Duodenal mucosa (tissue), 2 donors: ENCODE measurements around the gene MYO5A.

ENCODE experiments used
- H3K27ac ChIP-seq: one replicate; pipeline ENCODE4 v1.7.0; 2013; ENCODE audit warnings: low read depth, low read length
- H3K27me3 ChIP-seq, 2 donors: one replicate each; pipeline ENCODE4 v1.7.0; 2013; ENCODE audit warnings: low read length in 2 of 2, control low read depth in 1 of 2; ENCODE audit not compliant: insufficient read depth in 2 of 2, control insufficient read depth in 1 of 2
- H3K36me3 ChIP-seq, 2 donors: one replicate each; pipeline ENCODE4 v1.7.0; 2013; ENCODE audit warnings: low read length in 2 of 2, control low read depth in 1 of 2; ENCODE audit not compliant: insufficient read depth in 2 of 2, control insufficient read depth in 1 of 2
- H3K4me1 ChIP-seq, 2 donors: one replicate each; pipeline ENCODE4 v1.7.0; 2013; ENCODE audit warnings: low read length in 2 of 2, control low read depth in 1 of 2; ENCODE audit not compliant: insufficient read depth in 2 of 2, control insufficient read depth in 1 of 2
- H3K4me3 ChIP-seq, 2 donors: one replicate each; pipeline ENCODE4 v1.7.0; 2013; ENCODE audit warnings: low read length in 2 of 2, low read depth in 1 of 2
- H3K9ac ChIP-seq, 2 donors: one replicate each; pipeline ENCODE4 v1.7.0; 2013; ENCODE audit warnings: low read length in 2 of 2, low read depth in 1 of 2
- H3K9me3 ChIP-seq, 2 donors: one replicate each; pipeline ENCODE4 v1.7.0; 2013; ENCODE audit warnings: low read length in 2 of 2, control low read depth in 1 of 2; ENCODE audit not compliant: control insufficient read depth in 1 of 2

Gene MYO5A

GRCh38 chr15:52360229-52361203 is 168.2 kb downstream of the MYO5A start:
- no peaks in the 10 kb centered on the region for H3K27me3 ChIP-seq
- peaks cover 0 to 2% of the 10 kb centered on the region in 2 donors for H3K36me3 ChIP-seq
- H3K9me3 ChIP-seq = no peaks in the 10 kb centered on the region
- H3K4me3 ChIP-seq = no peak overlapping the region
- no peaks in the 10 kb centered on the region for H3K4me1 ChIP-seq
- H3K9ac ChIP-seq = no peak overlapping the region
- H3K27ac ChIP-seq = no peak overlapping the region

DNA sequence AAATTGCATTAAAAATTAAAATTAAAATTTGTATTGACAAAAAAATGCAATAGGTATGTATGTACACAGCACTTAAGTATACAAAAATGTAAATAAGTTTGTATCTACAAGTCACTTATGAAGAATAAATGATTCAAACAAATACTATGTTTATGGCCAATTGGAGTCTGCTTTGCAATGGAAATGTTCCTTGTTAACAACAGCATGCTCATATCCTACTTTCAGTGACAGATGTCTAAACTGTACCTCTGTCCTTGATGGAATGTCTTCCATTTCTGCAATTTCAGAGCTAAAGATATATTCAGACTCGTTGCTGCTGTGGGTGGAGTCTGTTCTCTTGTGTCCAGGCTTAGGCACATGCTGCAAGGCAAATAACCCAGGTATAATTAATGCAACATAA is 169.0 kb downstream of the MYO5A start:
- peaks cover 0 to 2% of the 10 kb centered on the region in 2 donors for H3K36me3 ChIP-seq

GRCh38 chr15:52357949-52358348 is 170.7 kb downstream of the MYO5A start:
- Histone ChIP-seq H3K27me3 (no peaks in the 10 kb centered on the region), H3K4me3 (no peak overlapping the region), H3K27ac (no peak overlapping the region), H3K4me1 (no peaks in the 10 kb centered on the region), H3K9me3 (no peaks in the 10 kb centered on the region), H3K36me3 (peaks cover 3 to 4% of the 10 kb centered on the region in 2 donors), H3K9ac (no peak overlapping the region)

More for the DNA sequence above, 169.0 kb downstream of the MYO5A start:
- no peaks in the 10 kb centered on the region for H3K9me3 ChIP-seq
- no peak overlapping the region for H3K4me3 ChIP-seq
- no peak overlapping the region for H3K9ac ChIP-seq
- no peaks in the 10 kb centered on the region for H3K4me1 ChIP-seq
- no peaks in the 10 kb centered on the region for H3K27me3 ChIP-seq
- H3K27ac ChIP-seq = no peak overlapping the region

DNA sequence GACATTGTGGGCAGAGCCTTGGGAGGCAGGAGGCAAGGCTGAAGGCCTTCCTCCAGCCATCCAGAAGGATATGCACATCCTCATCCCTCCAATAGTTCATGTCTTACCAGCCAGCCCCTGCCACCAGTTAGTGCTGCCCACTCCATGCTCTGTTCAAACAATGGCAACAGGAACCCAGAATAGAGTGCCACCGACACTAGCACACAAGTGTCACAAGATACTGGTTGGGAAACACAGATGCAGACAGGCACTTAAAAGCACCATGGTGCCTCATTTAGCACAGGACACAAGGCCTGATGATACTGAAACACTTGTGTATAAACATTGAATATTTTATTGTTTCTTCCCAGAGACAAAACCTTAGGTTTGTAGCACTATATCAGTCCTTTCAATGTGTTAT is 176.6 kb downstream of the MYO5A start:
- no peak overlapping the region for H3K4me3 ChIP-seq
- H3K4me1 ChIP-seq = no peaks in the 10 kb centered on the region
- H3K9me3 ChIP-seq = no peaks in the 10 kb centered on the region
- no peak overlapping the region for H3K27ac ChIP-seq
- no peaks in the 10 kb centered on the region for H3K27me3 ChIP-seq
- H3K9ac ChIP-seq = no peak overlapping the region
- H3K36me3 ChIP-seq = peaks cover 6 to 17% of the 10 kb centered on the region in 2 donors

GRCh38 chr15:52351206-52351908 is 177.3 kb downstream of the MYO5A start:
- H3K36me3 ChIP-seq = peaks cover 6 to 17% of the 10 kb centered on the region in 2 donors
- H3K4me3 ChIP-seq = no peak overlapping the region
- H3K9me3 ChIP-seq = no peaks in the 10 kb centered on the region
- no peak overlapping the region for H3K9ac ChIP-seq
- H3K27me3 ChIP-seq = no peaks in the 10 kb centered on the region
- no peaks in the 10 kb centered on the region for H3K4me1 ChIP-seq
- no peak overlapping the region for H3K27ac ChIP-seq

DNA sequence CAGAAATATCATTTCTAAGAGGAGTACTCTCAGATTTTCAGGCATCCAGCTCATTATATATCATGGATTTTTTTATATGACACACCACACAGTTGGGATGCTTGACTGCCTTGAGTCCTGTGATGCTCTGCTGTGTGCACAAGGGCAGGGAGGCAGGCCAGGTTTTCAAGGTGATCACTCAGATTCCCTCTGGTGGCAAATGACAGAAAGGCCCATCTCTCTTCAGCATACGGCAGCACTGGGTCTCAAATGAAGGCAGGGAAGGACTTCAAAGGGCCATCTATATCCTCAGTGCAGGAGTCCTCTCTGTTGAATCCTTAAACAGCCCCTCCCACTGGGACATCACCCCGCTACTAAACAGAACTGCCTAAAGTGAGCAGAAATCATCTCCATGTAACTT is 178.3 kb downstream of the MYO5A start:
- H3K36me3 ChIP-seq = peaks cover 6 to 17% of the 10 kb centered on the region in 2 donors

GRCh38 chr15:52349052-52349700 is 179.5 kb downstream of the MYO5A start:
- Histone ChIP-seq H3K27me3 (no peaks in the 10 kb centered on the region), H3K9ac (no peak overlapping the region), H3K4me3 (no peak overlapping the region), H3K27ac (no peak overlapping the region), H3K4me1 (no peaks in the 10 kb centered on the region), H3K9me3 (no peaks in the 10 kb centered on the region), H3K36me3 (peaks cover 6 to 17% of the 10 kb centered on the region in 2 donors)

More for the DNA sequence above, 178.3 kb downstream of the MYO5A start:
- Histone ChIP-seq H3K27ac (no peak overlapping the region), H3K9me3 (no peaks in the 10 kb centered on the region), H3K9ac (no peak overlapping the region), H3K27me3 (no peaks in the 10 kb centered on the region), H3K4me3 (no peak overlapping the region), H3K4me1 (no peaks in the 10 kb centered on the region)

- Histone ChIP-seq H3K4me1 (no peaks in the 10 kb centered on the region), H3K4me3 (no peak overlapping the region), H3K9ac (no peak overlapping the region), H3K27me3 (no peaks in the 10 kb centered on the region), H3K27ac (no peak overlapping the region), H3K36me3 (peaks cover 3 to 13% of the 10 kb centered on the region in 2 donors), H3K9me3 (no peaks in the 10 kb centered on the region)
These were observed 180.5 kb downstream of the MYO5A start for GRCh38 chr15:52348056-52348745.

GRCh38 chr15:52344592-52344991 is 184.1 kb downstream of the MYO5A start:
- no peak overlapping the region for H3K4me3 ChIP-seq
- H3K4me1 ChIP-seq = no peaks in the 10 kb centered on the region
- no peak overlapping the region for H3K9ac ChIP-seq
- H3K36me3 ChIP-seq = peaks cover 0 to 8% of the 10 kb centered on the region in 2 donors
- H3K9me3 ChIP-seq = no peaks in the 10 kb centered on the region
- no peaks in the 10 kb centered on the region for H3K27me3 ChIP-seq
- H3K27ac ChIP-seq = no peak overlapping the region
